SH-SY5Y (cell line): ENCODE measurements around the gene GABPB1.

Experiments used
- GATA2 ChIP-seq: IDR thresholded peaks from 2 replicates; pipeline ENCODE4 v1.6.1; 2011; ENCODE audit warnings: mild to moderate bottlenecking, low read depth, low read length
- GATA3 ChIP-seq: IDR thresholded peaks from 2 replicates; pipeline ENCODE4 v1.6.1; 2011; ENCODE audit warnings: low read depth, mild to moderate bottlenecking, low read length, moderate library complexity

DNA sequence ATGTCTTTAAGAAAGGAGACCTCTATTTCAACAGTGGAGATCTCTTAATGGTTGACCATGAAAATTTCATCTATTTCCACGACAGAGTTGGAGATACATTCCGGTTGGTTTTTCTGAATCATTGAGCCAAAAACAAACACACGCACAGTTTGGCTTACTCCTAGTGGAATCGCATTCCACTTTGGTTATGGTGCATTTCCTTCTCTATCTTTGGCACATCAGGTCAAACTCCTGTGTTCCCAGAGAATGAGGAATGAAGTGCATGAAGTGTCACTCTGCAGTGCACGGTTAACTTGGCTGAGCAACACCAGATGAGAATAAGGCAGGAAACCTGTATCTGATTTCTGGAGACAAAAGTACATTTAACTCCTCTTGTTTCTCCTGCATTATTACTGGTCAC is 127.9 kb downstream of the GABPB1 start:
- TF ChIP-seq GATA2 (no peak), GATA3 (no peak)
